ENCODE data around the gene EID3. TPM values are rescaled to one million over a fixed set of nuclear protein-coding genes. Genes with fewer than 3 reads are reported as not detected.

EID3 gene
- total and polyA plus RNA-seq, 8 donors, result 1.6 to 78.1 (median 19.5) TPM

DNA sequence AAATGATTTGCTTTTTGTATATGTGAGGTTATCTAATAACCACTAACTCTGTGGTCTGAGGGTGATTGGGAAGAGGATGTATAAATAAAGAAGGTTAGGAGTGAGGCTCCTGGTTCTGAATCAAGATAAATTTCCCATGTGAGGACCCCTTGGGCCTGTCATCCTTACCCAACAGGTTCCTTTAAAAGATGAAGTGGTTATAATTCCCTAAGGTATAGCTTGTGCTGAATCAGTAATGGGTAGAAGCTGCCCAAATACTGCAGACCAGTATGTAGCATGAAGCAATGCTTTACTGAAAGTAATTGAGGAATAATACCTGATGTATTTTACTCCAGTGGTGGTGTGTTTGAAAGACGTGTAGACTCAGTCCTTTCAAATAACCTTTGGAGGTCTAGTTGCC, 8.7 kb downstream of the EID3 start:
- no peak for DNase-seq
- peaks cover 58 to 78% (median 67%) of the 10 kb centered on the region in 4 donors for H3K36me3 ChIP-seq
- no peak overlapping the region for H3K4me3 ChIP-seq
- WGBS, 5 donors, result 88 to 96% (median 92%) methylated on average over 1 of the region's 1 CpG
- intact Hi-C loops (cut with DNase I; ENCODE audit: low total_unique reads), result no loop called here
- TF ChIP-seq, protein P1, sequence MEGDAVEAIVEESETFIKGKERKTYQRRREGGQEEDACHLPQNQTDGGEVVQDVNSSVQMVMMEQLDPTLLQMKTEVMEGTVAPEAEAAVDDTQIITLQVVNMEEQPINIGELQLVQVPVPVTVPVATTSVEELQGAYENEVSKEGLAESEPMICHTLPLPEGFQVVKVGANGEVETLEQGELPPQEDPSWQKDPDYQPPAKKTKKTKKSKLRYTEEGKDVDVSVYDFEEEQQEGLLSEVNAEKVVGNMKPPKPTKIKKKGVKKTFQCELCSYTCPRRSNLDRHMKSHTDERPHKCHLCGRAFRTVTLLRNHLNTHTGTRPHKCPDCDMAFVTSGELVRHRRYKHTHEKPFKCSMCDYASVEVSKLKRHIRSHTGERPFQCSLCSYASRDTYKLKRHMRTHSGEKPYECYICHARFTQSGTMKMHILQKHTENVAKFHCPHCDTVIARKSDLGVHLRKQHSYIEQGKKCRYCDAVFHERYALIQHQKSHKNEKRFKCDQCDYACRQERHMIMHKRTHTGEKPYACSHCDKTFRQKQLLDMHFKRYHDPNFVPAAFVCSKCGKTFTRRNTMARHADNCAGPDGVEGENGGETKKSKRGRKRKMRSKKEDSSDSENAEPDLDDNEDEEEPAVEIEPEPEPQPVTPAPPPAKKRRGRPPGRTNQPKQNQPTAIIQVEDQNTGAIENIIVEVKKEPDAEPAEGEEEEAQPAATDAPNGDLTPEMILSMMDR (IDR thresholded peaks at IDR 0.05), result peak in 1 of 7 experiments; percentile 5
- TF ChIP-seq EP300 (IDR thresholded peaks at IDR 0.05), result no peak
- no peak overlapping the region for H3K27ac ChIP-seq
- H3K4me1 ChIP-seq, result peaks cover 0 to 46% (median 16%) of the 10 kb centered on the region in 4 donors
- no peaks in the 10 kb centered on the region for H3K9me3 ChIP-seq
- H3K27me3 ChIP-seq, result no peaks in the 10 kb centered on the region

DNA sequence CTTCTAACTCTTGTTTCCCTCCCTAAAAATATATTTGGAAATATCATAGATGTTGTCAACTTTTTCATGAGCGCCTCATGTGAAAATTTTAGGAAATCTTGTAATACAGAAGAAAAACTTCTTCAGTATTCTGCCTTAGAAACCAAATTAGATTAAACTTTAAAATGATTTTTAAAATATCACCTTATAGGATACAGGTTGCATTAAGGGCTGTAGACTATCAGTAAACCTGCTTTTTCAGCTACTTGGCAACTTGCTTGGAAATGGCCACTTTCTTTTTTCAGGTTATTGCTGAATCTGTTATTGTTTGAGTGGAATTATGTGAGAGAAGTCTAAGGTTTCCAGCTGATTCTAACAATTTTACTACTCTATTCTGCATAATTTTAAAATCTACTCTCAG, 9.1 kb downstream of the EID3 start:
- intact Hi-C loops (cut with DNase I; ENCODE audit: low total_unique reads), result no loop called here
- Histone ChIP-seq H3K27me3 (no peaks in the 10 kb centered on the region), H3K4me3 (no peak overlapping the region), H3K27ac (no peak overlapping the region), H3K4me1 (peaks cover 0 to 42% (median 11%) of the 10 kb centered on the region in 4 donors), H3K36me3 (peaks cover 63 to 82% (median 71%) of the 10 kb centered on the region in 4 donors), H3K9me3 (no peaks in the 10 kb centered on the region)
- WGBS, 5 donors, result 93 to 100% (median 100%) methylated on average over 1 of the region's 1 CpG
- no peak for DNase-seq
- TF ChIP-seq POLR2A (IDR thresholded peaks at IDR 0.05) (no peak), EP300 (IDR thresholded peaks at IDR 0.05) (no peak), POLR2AphosphoS5 (IDR thresholded peaks at IDR 0.05) (no peak)
- TF ChIP-seq, protein P1 (IDR thresholded peaks at IDR 0.05), result no peak

DNA sequence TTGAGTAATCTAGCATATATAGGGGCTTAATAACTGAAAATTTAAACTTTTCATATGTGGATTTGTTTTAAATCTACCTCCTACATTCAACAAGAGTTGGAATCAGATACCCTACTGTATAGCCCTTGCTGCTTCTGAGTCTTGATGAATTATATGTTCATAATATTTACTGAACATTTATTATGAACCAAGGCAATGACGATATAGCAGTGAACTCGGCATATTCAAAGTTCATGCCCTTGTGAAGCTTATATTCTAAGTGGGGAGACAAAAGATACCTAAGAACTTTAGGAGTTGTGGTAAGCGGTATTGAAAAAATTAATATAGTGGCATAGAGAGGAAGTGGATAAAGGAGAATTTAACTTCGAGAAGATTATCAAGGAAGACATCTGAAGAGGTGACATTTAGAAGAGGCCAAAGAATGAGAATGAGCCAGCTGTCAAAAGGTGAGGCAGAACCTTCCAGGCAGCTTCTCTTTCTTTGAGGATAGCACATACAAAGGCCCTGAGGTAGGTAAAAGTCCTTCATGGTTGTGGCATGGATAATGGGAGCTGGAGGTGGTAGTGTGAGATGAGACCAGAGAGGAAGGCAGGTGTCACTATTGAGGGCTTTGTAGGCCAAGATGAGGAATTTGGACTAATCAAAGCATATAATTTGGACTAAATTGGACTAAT, 10.2 kb downstream of the EID3 start:
- Histone ChIP-seq H3K4me3 (no peak overlapping the region), H3K27ac (no peak overlapping the region), H3K4me1 (peaks cover 0 to 36% (median 6%) of the 10 kb centered on the region in 4 donors), H3K9me3 (no peaks in the 10 kb centered on the region), H3K27me3 (no peaks in the 10 kb centered on the region), H3K36me3 (peaks cover 69 to 93% (median 82%) of the 10 kb centered on the region in 4 donors)
- no peak for DNase-seq
- WGBS, 5 donors, result 63 to 79% (median 70%) methylated on average over 4 of the region's 4 CpGs
- intact Hi-C loops (cut with DNase I; ENCODE audit: low total_unique reads), result no loop called here
- TF ChIP-seq POLR2A (IDR thresholded peaks at IDR 0.05) (no peak), EP300 (IDR thresholded peaks at IDR 0.05) (no peak)
- TF ChIP-seq, protein P1 (IDR thresholded peaks at IDR 0.05), result no peak

DNA sequence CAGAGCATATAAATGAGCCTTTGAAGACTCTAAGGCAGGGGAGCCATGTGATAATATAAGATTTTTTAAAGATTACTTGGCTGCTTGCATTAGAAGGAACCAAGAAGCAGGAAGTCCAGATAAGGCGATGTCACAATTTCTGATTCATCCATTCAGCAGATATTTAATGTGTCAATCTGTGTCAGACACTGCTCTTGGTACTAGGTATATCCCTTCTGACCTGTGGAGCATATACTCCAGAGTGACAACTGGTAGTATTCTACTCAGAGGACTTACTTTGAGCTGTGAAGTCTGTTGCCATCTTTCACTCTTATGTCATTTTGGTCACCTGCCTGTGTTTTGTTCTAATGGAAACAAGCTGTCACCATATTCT, 10.7 kb downstream of the EID3 start:
- Histone ChIP-seq H3K4me3 (no peak overlapping the region), H3K36me3 (peaks cover 69 to 95% (median 87%) of the 10 kb centered on the region in 4 donors), H3K27me3 (no peaks in the 10 kb centered on the region), H3K9me3 (no peaks in the 10 kb centered on the region), H3K27ac (no peak overlapping the region), H3K4me1 (peaks cover 0 to 35% (median 5%) of the 10 kb centered on the region in 4 donors)
- 87 to 95% (median 92%) methylated on average over 1 of the region's 1 CpG for WGBS, 5 donors
- TF ChIP-seq, protein P1 (IDR thresholded peaks at IDR 0.05), result no peak
- no peak for TF ChIP-seq POLR2AphosphoS5 (IDR thresholded peaks at IDR 0.05)
- no peak for TF ChIP-seq POLR2A (IDR thresholded peaks at IDR 0.05)
- no peak for TF ChIP-seq EP300 (IDR thresholded peaks at IDR 0.05)
- DNase-seq, result no peak
- intact Hi-C loops (cut with DNase I; ENCODE audit: low total_unique reads), result no loop called here
